ENCODE data around the gene EPHB1.
"Not testable (repeated sequence)": the region's sequence is repeated elsewhere in the genome, so short reads cannot be mapped to it uniquely, and the experiment has no call there.

- not testable (repeated sequence) for TF ChIP-seq CTCF (IDR thresholded peaks at IDR 0.05); GABPA (IDR thresholded peaks at IDR 0.05; ENCODE audit: low read depth); TAF1 (IDR thresholded peaks at IDR 0.05; ENCODE audit: borderline replicate concordance, low read depth, low read length); MXI1 (IDR thresholded peaks at IDR 0.05; ENCODE audit: low read depth, low read length); FOSL2 (IDR thresholded peaks at IDR 0.05; ENCODE audit: borderline replicate concordance, low read depth); NFIC (IDR thresholded peaks at IDR 0.05; ENCODE audit: borderline replicate concordance); RAD21 (IDR thresholded peaks at IDR 0.05; ENCODE audit: low read length); POLR2AphosphoS5 (IDR thresholded peaks at IDR 0.05; ENCODE audit: low read depth, low read length); MAX (IDR thresholded peaks at IDR 0.05; ENCODE audit: low read depth); RFX5 (IDR thresholded peaks at IDR 0.05; ENCODE audit: low read length); TCF12 (IDR thresholded peaks at IDR 0.05); MEF2A (IDR thresholded peaks at IDR 0.05; ENCODE audit: borderline replicate concordance, low read depth); JUND (IDR thresholded peaks at IDR 0.05); EZH2phosphoT487 (IDR thresholded peaks at IDR 0.05; ENCODE audit: borderline replicate concordance, low read depth)
These were observed 438.4 kb downstream of the EPHB1 start for GRCh38 chr3:135233476-135233875.
